Amniotic stem cell (primary cell): ENCODE measurements around the gene PALB2.
"Not testable (repeated sequence)": the region's sequence is repeated elsewhere in the genome, so short reads cannot be mapped to it uniquely, and the experiment has no call there.

Experiments used
- DNase-seq: peaks from one replicate; lab custom pipeline; 2025; lab: John Stamatoyannopoulos, UW

The PALB2 gene

DNA sequence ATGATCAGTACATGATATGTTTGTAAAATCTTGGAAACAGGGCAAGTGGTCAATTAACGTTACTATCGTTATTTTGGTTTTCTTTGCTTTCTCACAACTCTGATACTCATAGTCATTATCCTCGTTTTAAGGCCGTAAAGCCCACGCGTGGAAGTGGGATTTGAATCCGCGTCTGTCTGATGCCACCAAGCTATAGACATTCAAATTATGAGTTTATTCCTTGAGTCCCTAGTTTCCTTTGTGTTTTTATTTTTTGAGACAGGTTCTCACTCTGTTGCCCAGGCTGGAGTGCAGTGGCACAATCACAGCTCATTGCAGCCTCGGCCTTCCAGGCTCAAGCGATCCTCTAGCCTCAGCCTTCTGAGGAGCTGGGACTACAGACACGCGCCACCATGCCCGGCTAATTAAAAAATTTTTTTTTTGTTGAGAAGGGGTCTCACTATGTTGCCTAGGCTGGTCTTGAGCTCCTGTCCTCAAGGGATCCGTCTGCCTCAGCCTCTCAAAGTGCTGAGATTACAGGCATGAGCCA lies 1.2 kb upstream of the PALB2 start:
- DNase-seq: no peak

DNA sequence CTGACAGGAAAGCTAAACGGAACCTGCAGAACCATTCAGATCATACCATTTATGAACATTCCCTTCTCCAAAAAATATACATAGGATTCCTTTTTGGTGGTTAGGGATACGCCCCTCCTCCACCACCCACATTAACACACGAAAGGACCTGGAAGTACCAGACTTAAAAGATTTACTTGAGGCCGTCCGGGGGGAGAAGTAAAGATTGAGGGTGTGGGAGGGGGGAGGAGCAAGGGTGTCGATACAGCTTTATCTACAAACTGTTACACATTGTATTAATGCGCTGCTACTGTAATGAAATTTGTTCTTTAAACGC lies 537 bp downstream of the PALB2 start:
- DNase-seq: no peak

DNA sequence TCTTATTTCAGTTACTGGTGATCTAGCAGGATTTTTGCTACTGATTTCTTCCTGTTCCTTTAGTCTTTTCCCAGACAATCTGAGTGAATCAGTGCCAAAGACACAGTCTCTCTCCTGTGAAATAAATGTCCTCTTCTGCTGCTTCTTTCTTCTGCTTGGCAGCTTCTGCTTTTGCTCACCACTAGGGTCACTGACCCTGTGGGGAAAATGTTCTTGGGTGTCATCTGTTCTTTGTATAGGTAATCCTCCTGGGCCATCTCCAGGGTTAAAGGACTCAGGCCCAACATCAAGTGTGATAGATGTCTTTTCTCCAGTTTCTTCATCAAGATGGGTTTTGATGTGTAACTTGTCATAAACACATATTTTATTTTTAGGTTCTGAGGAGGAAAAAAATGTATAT lies 5.2 kb downstream of the PALB2 start:
- no peak for DNase-seq

DNA sequence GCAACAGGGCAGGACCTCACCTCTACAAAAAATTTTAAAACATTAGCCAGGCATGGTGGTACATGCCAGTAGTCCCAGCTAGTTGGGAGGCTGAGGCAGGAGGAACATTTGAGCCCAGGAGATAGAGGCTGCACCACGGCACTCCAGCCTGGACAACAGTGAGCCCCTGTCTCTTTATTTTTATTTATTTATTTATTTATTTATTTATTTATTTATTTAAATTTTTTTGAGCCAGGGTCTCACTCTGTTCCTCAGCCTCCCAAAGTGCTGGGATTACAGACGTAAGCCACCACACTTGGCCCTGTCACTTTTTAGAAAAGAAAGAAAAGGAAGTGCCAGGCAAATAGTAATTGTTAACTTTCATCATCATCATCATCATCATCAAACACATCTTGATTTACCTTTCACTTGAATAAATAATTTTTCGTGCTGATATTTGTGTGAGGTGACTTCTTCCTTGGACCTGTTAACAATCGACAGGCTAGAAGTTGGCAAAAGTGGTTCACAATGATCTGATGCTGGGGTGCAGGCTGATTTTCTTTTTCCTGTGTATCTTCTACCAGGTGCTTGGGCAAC lies 6.6 kb downstream of the PALB2 start:
- DNase-seq: no peak

DNA sequence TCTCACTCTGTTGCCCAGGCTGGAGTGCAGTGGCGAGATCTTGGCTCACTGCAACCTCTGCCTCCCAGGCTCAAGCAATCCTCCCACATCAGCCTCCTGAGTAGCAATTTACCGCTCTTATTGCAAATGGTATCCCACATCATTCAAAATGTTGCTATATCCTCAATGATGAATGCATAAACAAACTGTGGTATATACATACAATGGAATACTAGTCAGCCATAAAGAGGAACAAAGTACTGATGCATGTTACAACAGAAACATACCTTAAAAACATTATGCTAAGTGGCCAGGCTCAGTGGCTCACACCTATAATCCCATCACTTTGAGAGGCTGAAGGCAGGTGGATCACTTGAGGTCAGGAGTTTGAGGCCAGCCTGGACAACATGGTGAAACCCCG lies 9.2 kb downstream of the PALB2 start:
- DNase-seq: not testable (repeated sequence)

DNA sequence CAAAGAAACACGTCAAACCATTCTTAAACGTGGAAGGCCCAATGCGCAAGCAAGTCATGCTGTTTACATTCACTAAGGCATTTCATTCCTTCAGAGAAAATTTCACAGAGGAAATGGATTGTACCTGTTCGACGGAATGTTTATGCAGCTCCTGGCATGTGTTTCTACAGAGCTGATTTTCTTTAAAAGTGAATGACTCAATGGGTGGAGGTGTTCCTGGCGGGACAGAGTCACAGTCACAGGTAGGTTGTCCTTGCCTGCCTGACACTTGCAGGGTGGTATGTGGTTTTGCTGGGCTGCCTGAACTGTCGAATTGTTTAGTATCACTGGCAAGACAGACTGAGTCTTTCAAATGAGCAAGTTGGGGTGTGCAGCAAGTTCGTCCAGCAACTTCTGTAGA lies 11.6 kb downstream of the PALB2 start:
- DNase-seq: no peak

DNA sequence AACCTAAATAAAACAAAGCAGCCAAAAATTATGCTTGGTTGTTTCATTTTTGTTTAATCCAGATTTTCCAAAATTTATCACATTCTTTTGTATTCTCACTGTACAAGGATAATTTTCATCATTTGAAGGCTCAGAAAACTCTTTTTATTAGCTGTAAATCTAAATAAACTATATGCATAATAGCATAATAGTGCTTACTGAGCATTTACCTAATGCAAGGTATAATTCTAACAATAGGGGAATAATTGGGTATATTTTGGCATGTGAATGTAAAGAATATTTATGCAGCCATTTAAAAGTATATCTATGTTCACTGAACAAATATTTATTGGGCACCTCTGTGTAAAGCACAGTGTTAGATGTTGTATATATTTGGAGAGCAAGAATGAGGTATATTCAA lies 17.0 kb downstream of the PALB2 start:
- DNase-seq: no peak

DNA sequence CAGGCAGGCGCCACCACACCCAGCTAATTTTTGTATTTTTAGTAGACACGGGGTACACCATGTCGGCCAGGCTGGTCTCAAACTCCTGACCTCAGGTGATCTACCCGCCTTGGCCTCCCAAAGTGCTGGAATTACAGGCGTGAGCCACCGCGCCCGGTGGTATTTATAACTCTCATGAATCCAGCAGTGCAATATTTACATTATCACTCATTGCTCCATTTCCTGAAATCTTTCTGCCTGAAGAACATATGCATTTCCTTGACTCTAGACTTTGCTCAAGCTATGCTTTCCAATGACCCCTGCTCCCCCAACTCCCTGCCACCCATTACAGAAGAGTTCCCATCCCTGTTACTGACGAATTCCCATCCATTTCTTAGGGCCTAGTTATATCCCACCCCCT lies 25.3 kb downstream of the PALB2 start:
- no peak for DNase-seq

DNA sequence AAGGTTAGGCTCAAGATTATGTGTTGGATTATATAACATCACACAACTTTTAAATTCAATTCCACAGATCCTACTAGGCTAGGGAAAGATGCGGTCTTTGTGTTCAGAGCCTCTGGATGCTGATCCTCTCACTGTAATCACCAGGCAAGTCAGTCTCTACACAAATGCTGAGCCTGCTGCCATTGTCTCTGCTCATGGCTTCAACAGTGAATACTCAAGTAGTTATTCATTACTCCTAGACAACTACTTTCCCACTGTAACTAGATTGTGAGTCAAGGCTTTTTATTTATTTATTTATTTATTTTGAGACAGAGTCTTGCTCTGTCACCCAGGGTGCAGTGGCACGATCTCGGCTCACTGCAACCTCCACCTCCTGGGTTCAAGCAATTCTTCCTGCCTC lies 29.2 kb downstream of the PALB2 start:
- DNase-seq: no peak

DNA sequence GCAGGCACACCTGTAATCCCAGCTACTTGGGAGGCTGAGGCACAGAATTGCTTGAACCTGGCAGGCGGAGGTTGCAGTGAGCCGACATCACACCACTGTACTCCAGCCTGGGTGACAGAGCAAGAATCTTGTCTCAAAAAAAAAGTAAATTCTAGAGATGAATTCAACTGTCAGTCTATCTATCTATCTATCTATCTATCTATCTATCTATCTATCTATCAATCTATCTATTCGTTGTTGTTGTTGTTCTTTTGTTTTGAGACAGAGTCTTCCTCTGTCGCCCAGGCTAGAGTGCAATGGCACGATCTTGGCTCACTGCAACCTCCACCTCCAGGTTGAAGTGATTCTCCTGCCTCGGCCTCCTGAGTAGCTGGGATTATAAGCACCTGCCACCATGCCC lies 30.2 kb downstream of the PALB2 start:
- DNase-seq: not testable (repeated sequence)

DNA sequence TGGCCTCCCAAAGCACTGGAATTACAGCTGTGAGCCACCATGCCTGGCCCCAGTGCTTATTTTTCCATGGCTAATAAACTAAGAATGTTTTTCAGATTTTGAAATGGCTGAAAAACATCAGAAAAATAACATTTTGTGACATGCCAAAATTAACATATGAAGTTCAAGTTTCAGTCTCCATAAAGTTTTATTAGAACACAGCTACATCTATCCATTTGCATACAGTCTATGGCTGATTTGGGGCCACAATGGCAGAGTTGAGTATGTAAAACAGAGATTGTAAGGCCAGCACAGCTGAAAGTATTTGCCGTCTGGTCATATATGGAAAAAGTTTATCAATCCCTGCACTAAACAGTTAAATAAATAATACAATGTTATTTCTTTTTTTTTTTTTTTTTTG lies 31.2 kb downstream of the PALB2 start:
- no peak for DNase-seq

DNA sequence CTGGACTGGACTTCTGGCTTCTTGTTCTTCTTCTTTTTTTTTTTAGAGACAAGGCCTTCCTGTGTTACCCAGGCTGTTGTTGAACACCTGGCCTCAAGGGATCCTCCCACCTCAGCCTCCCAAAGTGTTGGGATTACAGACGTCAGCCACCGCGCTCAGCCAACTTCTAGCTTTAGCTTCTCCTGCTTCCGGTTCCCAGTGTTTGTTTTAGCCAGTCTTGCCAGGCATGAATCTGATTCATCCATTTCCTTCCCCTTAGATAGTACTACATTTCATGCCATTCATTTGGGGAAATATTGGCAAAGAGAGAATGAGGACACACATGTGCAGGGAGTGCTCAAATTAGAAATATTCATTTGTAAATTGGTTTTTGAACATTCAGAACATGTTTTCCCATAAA lies 32.9 kb downstream of the PALB2 start:
- no peak for DNase-seq

DNA sequence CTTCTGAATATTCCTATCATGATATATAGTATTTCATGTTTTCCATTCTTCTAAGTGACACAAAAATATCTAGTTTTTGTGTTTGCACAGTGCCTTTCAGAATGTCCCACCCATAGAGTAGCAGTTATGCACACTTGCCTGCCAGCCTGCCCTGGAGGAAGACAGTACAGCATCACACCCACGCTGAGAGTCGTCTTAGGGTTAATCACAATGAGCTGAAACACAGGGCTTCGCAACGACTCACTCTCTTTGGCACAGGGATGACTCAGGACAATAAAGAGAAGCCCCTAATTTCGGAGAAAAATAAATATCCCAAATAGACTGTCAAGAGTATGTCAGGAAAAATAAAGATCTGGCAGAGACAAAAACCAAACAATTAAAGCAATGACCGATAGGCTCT lies 33.4 kb downstream of the PALB2 start:
- DNase-seq: no peak

DNA sequence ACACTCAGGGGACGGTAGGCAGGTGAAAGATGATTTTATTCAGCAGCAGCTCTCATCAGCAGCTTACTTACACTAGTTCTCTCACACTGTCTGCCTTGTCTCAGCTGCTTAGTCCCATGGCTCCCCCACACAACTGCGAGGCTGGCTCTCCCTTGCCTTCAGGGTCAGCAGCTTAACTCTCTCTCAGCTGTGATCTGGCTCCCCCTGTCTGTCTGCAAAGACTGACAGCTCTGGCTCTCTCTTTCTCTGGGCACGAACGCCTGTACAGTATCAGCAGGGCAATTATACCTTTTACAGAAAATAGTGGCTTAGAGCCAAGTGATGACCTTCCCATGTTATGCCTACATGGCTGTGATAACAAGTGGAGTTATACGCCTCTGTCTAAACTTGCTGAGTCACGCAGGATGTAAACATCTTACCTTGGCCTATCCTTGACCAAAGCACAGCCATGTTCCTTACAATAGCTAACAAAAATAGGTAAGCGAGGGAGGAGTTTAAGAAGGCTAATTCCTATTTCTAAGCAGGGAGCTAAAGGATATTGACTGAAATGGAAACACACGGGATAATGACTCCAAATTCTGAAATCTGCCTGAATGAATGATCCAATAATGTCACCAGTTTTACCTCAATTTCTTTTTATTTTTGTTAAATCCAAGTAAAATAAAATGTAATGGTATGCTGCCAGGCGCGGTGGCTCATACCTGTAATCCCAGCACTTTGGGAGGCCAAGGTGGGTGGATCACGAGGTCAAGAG lies 43.9 kb downstream of the PALB2 start:
- no peak for DNase-seq

DNA sequence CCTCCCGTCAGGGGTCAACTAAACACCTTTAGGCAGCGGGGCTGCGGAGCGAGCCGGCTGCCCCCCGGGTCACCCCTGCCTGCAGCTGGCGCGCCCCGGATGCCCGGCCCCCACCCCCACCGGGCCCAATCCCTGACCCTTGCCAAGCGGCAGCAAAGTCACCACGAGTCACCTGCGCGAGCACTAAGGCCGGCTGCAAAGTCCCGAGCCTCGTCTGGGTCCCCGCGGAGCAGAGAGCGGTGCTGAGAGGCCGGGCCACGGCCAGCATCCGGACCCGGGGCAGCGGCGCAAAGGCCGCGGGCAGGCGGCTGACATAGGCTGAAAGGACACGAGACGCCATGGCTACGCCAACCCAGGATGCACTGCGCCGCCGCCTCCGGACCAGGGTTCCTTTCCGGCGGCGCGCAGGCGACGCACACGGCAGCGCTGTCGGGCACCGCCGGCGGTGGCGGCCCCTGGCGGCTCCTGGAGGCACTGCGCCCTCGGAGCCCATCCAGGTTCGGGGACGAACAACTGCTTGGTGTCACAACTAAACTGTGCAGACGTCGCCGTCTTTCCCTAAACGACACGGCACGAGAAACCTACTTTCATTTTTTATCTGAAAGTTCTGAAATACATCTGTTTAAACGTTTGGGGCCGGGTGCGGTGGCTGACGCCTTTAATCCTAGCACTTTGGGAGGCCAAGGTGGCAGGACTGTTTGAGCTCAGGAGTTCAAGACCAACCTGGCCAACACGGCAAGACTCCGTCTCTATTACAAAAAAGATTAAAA lies 45.0 kb downstream of the PALB2 start, which contains the start of gene NDUFAB1:
Gene NDUFAB1, minus strand, starts transcription at position 366 of the 770 bp plus-strand sequence. Its CDS starts 26 bp downstream, at position 340.
- peak; percentile 67 for DNase-seq

DNA sequence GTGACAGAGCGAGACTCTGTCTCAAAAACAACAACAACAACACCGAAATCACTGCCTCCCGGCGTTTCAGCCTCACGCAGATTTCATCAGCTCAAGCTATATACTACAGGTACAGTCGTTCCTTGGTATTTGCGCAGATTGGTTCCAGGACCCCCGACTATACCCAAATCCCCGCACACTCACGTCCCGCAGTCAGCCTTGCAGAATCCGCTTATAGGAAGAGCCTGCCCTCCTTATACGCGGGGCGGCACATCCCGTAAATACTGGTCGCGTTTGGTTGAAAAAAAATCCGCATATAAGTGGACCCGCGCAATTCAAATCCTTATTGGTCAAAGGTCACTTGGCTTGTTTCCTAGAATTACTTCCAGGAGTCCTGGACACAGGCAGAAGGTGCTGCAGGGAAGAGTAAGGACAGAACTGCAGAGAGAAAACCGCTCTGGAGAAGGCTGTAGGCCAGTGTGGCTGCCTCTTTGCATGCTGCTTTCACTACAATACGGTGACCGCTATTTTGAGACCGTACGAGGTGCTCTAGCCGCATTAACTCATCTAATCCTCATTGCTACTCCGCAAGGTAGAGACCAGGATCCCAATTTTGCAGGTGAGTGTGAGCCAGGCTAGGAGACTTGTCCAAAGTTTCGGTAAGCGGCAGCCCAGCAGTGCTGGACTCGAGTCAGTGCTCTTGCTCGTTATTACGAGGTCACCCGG lies 45.7 kb downstream of the PALB2 start:
- DNase-seq: no peak

DNA sequence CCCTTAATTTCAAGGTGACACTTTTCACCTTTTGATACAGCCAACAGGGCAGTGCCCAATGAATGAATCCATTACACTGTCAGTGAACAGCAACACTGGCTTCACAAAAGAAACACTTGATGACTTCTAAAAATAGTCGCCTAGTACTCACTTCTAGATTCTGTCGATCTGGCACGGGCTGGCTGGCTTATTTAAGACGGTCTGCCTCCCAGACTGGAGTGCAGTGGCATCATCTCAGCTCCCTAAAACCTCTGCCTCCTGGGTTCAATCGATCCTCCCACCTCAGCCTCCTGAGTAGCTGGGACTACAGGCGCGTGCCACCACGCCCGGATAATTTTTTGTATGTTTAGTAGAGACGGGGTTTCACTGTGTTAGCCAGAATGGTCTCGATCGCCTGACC lies 46.9 kb downstream of the PALB2 start:
- no peak for DNase-seq

DNA sequence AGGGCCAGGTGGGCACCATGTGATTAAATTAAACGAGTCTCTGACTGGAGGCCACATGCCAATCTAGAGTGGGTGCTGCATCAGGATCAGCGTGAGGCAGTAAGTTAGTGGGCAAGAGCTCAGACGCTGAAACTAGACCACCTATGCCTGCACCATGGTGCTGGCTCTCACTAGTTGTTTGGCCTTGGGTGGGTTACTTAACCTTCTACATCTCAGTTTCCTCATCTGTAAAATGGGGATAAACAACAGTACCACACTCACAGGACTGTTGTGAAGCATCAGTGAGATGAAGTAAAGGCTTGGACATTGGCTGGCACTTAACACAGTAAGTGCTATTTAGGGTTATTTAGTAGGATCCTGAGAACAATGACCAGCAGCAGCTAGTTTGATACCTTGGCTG lies 50.9 kb downstream of the PALB2 start:
- no peak for DNase-seq

DNA sequence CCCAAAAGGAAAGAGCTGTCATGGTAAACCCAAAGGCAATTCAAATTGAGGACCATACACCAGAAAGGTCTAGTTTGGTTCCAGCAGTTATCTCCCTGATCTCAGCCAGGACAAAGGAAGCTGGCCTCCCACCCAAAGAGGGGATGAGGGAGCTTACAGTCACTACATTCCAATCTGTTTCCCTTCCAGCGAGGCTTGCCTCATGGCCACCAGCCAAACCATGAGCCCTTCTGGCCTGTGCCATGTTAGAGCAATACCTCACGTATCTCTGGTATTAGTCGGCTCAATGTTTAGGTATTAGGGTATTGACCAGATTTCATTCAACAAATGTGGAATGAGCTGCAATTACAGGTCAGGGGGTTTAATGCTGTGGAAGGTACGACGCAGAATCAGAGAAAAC lies 53.4 kb downstream of the PALB2 start:
- DNase-seq: no peak

DNA sequence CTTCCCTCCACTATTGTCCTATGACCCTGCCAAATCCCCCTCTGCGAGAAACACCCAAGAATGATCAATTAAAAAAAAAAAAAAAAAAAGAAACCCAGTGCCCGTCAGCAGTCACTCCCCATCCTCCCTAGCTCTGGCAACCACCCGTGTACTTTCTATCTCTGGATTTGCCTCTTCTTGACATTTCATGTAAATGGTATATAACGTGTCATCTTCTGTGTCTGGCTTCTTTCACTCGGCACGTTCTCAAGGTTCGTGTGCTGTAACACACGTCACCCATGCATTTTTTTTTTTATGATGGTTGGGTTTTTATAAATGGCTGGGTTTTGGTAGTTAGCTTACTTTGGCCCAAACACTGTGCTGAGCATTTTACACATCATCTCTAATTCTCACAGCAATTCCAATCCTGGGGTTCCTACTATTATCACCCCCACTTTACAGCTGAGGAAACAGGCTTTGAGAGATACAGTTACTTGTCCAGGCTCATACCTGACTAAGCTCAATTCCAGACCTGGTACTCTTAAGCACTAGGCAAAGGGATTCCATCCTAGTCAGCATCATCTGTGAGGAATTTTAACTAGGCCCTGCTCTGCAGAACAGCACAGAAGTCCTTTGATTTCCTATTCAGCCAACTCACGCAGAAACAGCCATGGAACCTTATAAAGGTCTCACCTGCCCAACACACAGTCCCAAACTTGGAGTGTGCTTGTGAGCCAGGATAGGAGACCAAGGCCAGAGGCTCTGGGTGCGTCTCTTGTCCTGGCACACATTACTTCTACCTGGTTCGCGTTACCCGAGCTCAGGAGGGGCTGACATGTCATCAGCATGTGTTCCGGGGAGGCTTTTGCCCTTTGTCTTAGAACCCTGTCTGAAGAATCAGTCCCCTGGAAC lies 56.7 kb downstream of the PALB2 start:
- no peak for DNase-seq

DNA sequence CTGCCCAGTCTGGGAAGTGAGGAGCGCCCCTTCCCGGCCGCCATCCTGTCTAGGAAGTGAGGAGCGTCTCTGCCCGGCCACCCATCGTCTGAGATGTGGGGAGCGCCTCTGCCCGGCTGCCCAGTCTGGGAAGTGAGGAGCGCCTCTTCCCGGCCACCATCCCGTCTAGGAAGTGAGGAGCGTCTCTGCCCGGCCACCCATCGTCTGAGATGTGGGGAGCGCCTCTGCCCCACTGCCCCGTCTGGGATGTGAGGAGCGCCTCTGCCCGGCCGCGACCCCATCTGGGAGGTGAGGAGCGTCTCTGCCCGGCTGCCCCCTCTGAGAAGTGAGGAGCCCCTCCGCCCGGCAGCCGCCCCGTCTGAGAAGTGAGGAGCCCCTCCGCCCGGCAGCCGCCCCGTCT lies 57.8 kb downstream of the PALB2 start:
- not testable (repeated sequence) for DNase-seq
